T47D (cell line): Measurements from ENCODE around the gene OSBPL9.
"Not testable (repeated sequence)": the region's sequence is repeated elsewhere in the genome, so short reads cannot be mapped to it uniquely, and the experiment has no call there.

Experiments
- DNase-seq, 2 experiments: peaks; one replicate each; pipeline versions ENCODE4 v3.0.0 to v3.0.0-alpha.2; 2011 to 2012; ENCODE audit warnings: low read depth in 1 of 2, low spot score in 1 of 2
- JUND ChIP-seq: IDR thresholded peaks from 2 replicates; pipeline ENCODE4 v1.6.1; 2012; ENCODE audit warnings: low read depth
- in situ Hi-C: cut with HindIII; loops from 2 replicates; pipeline ENCODE4 v1.10.0; 2016; ENCODE audit warnings: low sequenced_read_pairs, low pct_unique_long_range_greater_than_20kb

Gene OSBPL9

GRCh38 chr1:51630922-51631321 is 14.0 kb downstream of the OSBPL9 start:
- no peak for TF ChIP-seq JUND
- in situ Hi-C loops = no loop called here
- DNase-seq = no peak

GRCh38 chr1:51631747-51632146 is 14.9 kb downstream of the OSBPL9 start:
- in situ Hi-C loops = no loop called here
- DNase-seq = no peak
- TF ChIP-seq JUND = no peak

GRCh38 chr1:51634618-51635017 is 17.7 kb downstream of the OSBPL9 start:
- TF ChIP-seq JUND = no peak
- DNase-seq = no peak
- in situ Hi-C loops = no loop called here

- no peak for TF ChIP-seq JUND
- no peak for DNase-seq
- in situ Hi-C loops = no loop called here
Measured at GRCh38 chr1:51635615-51636014, 18.7 kb downstream of the OSBPL9 start.

GRCh38 chr1:51636191-51636590 is 19.3 kb downstream of the OSBPL9 start:
- in situ Hi-C loops = no loop called here
- no peak for DNase-seq
- no peak for TF ChIP-seq JUND

GRCh38 chr1:51636764-51637522 is 20.1 kb downstream of the OSBPL9 start:
- TF ChIP-seq JUND = no peak
- no peak for DNase-seq
- in situ Hi-C loops = no loop called here

- DNase-seq = no peak
- no peak for TF ChIP-seq JUND
- in situ Hi-C loops = no loop called here
Measured at GRCh38 chr1:51638350-51638749, 21.5 kb downstream of the OSBPL9 start.

GRCh38 chr1:51639694-51640093 is 22.8 kb downstream of the OSBPL9 start:
- in situ Hi-C loops = no loop called here
- no peak for TF ChIP-seq JUND
- no peak for DNase-seq

- in situ Hi-C loops = no loop called here
- no peak for DNase-seq
- TF ChIP-seq JUND = no peak
Measured at GRCh38 chr1:51641096-51641495, 24.2 kb downstream of the OSBPL9 start.

GRCh38 chr1:51642739-51643142 is 25.8 kb downstream of the OSBPL9 start:
- no peak for DNase-seq
- TF ChIP-seq JUND = no peak
- in situ Hi-C loops = no loop called here

- no peak for TF ChIP-seq JUND
- no peak for DNase-seq
- in situ Hi-C loops = no loop called here
Measured at GRCh38 chr1:51643362-51643761, 26.5 kb downstream of the OSBPL9 start.

GRCh38 chr1:51644020-51644419 is 27.1 kb downstream of the OSBPL9 start:
- no peak for DNase-seq
- in situ Hi-C loops = no loop called here
- TF ChIP-seq JUND = no peak

GRCh38 chr1:51644533-51645197 is 27.8 kb downstream of the OSBPL9 start:
- DNase-seq = no peak
- in situ Hi-C loops = no loop called here
- TF ChIP-seq JUND = no peak

- in situ Hi-C loops, DNase-seq: not testable (repeated sequence)
Measured at GRCh38 chr1:51646592-51646991, 29.7 kb downstream of the OSBPL9 start.
